ENCODE measurements around the gene LHX4.

Gene LHX4

GRCh38 chr1:180271272-180272255 is 41.5 kb downstream of the LHX4 start:
- peak overlapping the region; percentile 62 for H3K9ac ChIP-seq (ENCODE audit: insufficient read length, low read depth)
- no peak overlapping the region for H3K4me3 ChIP-seq (ENCODE audit: insufficient read length, low read depth)
- H3K36me3 ChIP-seq (ENCODE audit: insufficient read depth, insufficient read length, low read length) = peaks cover 29% of the 10 kb centered on the region
- TF ChIP-seq YY1 (IDR thresholded peaks at IDR 0.05; ENCODE audit: insufficient read depth, insufficient read length) = no peak
- TF ChIP-seq ZNF274 (IDR thresholded peaks at IDR 0.05; ENCODE audit: low read depth, low read length) = no peak
- TF ChIP-seq SUZ12 (IDR thresholded peaks at IDR 0.05; ENCODE audit: extremely low read depth, insufficient read depth, insufficient read length) = no peak
- H3K9me3 ChIP-seq (ENCODE audit: insufficient read depth, low read length) = peaks cover 16% of the 10 kb centered on the region; the same call in 1 of the 2 replicates
- no peaks in the 10 kb centered on the region for H3K27me3 ChIP-seq (ENCODE audit: insufficient read depth, insufficient read length)
- no peak for DNase-seq (ENCODE audit: low read depth, low spot score)
- H3K4me1 ChIP-seq (ENCODE audit: insufficient read depth, insufficient read length) = peaks cover 28% of the 10 kb centered on the region

GRCh38 chr1:180272395-180272794 is 42.3 kb downstream of the LHX4 start:
- no peak for DNase-seq (ENCODE audit: low read depth, low spot score)
- H3K9me3 ChIP-seq (ENCODE audit: insufficient read depth, low read length) = peaks cover 24% of the 10 kb centered on the region; the same call in 1 of the 2 replicates
- H3K9ac ChIP-seq (ENCODE audit: insufficient read length, low read depth) = peak overlapping the region; percentile 44
- TF ChIP-seq YY1 (IDR thresholded peaks at IDR 0.05; ENCODE audit: insufficient read depth, insufficient read length) = no peak
- TF ChIP-seq SUZ12 (IDR thresholded peaks at IDR 0.05; ENCODE audit: extremely low read depth, insufficient read depth, insufficient read length) = no peak
- TF ChIP-seq ZNF274 (IDR thresholded peaks at IDR 0.05; ENCODE audit: low read depth, low read length) = no peak
- no peak overlapping the region for H3K4me3 ChIP-seq (ENCODE audit: insufficient read length, low read depth)
- no peaks in the 10 kb centered on the region for H3K27me3 ChIP-seq (ENCODE audit: insufficient read depth, insufficient read length)
- H3K36me3 ChIP-seq (ENCODE audit: insufficient read depth, insufficient read length, low read length) = peaks cover 29% of the 10 kb centered on the region
- peaks cover 28% of the 10 kb centered on the region for H3K4me1 ChIP-seq (ENCODE audit: insufficient read depth, insufficient read length)

GRCh38 chr1:180273066-180273465 is 43.0 kb downstream of the LHX4 start:
- no peak overlapping the region for H3K9ac ChIP-seq (ENCODE audit: insufficient read length, low read depth)
- TF ChIP-seq ZNF274 (IDR thresholded peaks at IDR 0.05; ENCODE audit: low read depth, low read length) (no peak), YY1 (IDR thresholded peaks at IDR 0.05; ENCODE audit: insufficient read depth, insufficient read length) (no peak), SUZ12 (IDR thresholded peaks at IDR 0.05; ENCODE audit: extremely low read depth, insufficient read depth, insufficient read length) (no peak)
- H3K9me3 ChIP-seq (ENCODE audit: insufficient read depth, low read length) = peaks cover 25% of the 10 kb centered on the region; the same call in 1 of the 2 replicates
- no peaks in the 10 kb centered on the region for H3K27me3 ChIP-seq (ENCODE audit: insufficient read depth, insufficient read length)
- peaks cover 24% of the 10 kb centered on the region for H3K4me1 ChIP-seq (ENCODE audit: insufficient read depth, insufficient read length)
- H3K4me3 ChIP-seq (ENCODE audit: insufficient read length, low read depth) = no peak overlapping the region
- no peak for DNase-seq (ENCODE audit: low read depth, low spot score)
- H3K36me3 ChIP-seq (ENCODE audit: insufficient read depth, insufficient read length, low read length) = peaks cover 32% of the 10 kb centered on the region

GRCh38 chr1:180274221-180274620 is 44.2 kb downstream of the LHX4 start:
- TF ChIP-seq YY1 (IDR thresholded peaks at IDR 0.05; ENCODE audit: insufficient read depth, insufficient read length) = no peak
- no peak for TF ChIP-seq ZNF274 (IDR thresholded peaks at IDR 0.05; ENCODE audit: low read depth, low read length)
- TF ChIP-seq SUZ12 (IDR thresholded peaks at IDR 0.05; ENCODE audit: extremely low read depth, insufficient read depth, insufficient read length) = no peak
- H3K4me1 ChIP-seq (ENCODE audit: insufficient read depth, insufficient read length) = peaks cover 22% of the 10 kb centered on the region
- H3K4me3 ChIP-seq (ENCODE audit: insufficient read length, low read depth) = no peak overlapping the region
- DNase-seq (ENCODE audit: low read depth, low spot score) = no peak
- H3K36me3 ChIP-seq (ENCODE audit: insufficient read depth, insufficient read length, low read length) = peaks cover 37% of the 10 kb centered on the region
- H3K9ac ChIP-seq (ENCODE audit: insufficient read length, low read depth) = no peak overlapping the region
- no peaks in the 10 kb centered on the region for H3K27me3 ChIP-seq (ENCODE audit: insufficient read depth, insufficient read length)
- peaks cover 25% of the 10 kb centered on the region; the same call in 1 of the 2 replicates for H3K9me3 ChIP-seq (ENCODE audit: insufficient read depth, low read length)

- no peak for TF ChIP-seq YY1 (IDR thresholded peaks at IDR 0.05; ENCODE audit: insufficient read depth, insufficient read length)
- TF ChIP-seq ZNF274 (IDR thresholded peaks at IDR 0.05; ENCODE audit: low read depth, low read length) = no peak
- TF ChIP-seq SUZ12 (IDR thresholded peaks at IDR 0.05; ENCODE audit: extremely low read depth, insufficient read depth, insufficient read length) = no peak
- peaks cover 14% of the 10 kb centered on the region for H3K4me1 ChIP-seq (ENCODE audit: insufficient read depth, insufficient read length)
- H3K9ac ChIP-seq (ENCODE audit: insufficient read length, low read depth) = no peak overlapping the region
- peaks cover 46% of the 10 kb centered on the region for H3K36me3 ChIP-seq (ENCODE audit: insufficient read depth, insufficient read length, low read length)
- peaks cover 25% of the 10 kb centered on the region; the same call in 1 of the 2 replicates for H3K9me3 ChIP-seq (ENCODE audit: insufficient read depth, low read length)
- no peak overlapping the region for H3K4me3 ChIP-seq (ENCODE audit: insufficient read length, low read depth)
- DNase-seq (ENCODE audit: low read depth, low spot score) = no peak
- H3K27me3 ChIP-seq (ENCODE audit: insufficient read depth, insufficient read length) = no peaks in the 10 kb centered on the region
Observed at GRCh38 chr1:180275726-180276125, 45.7 kb downstream of the LHX4 start.

GRCh38 chr1:180277476-180278193 is 47.6 kb downstream of the LHX4 start:
- Histone ChIP-seq H3K4me1 (ENCODE audit: insufficient read depth, insufficient read length) (peaks cover 3% of the 10 kb centered on the region), H3K36me3 (ENCODE audit: insufficient read depth, insufficient read length, low read length) (peaks cover 51% of the 10 kb centered on the region), H3K9me3 (ENCODE audit: insufficient read depth, low read length) (peaks cover 25% of the 10 kb centered on the region; the same call in 1 of the 2 replicates), H3K9ac (ENCODE audit: insufficient read length, low read depth) (no peak overlapping the region), H3K4me3 (ENCODE audit: insufficient read length, low read depth) (no peak overlapping the region), H3K27me3 (ENCODE audit: insufficient read depth, insufficient read length) (no peaks in the 10 kb centered on the region)
- no peak for TF ChIP-seq ZNF274 (IDR thresholded peaks at IDR 0.05; ENCODE audit: low read depth, low read length)
- no peak for DNase-seq (ENCODE audit: low read depth, low spot score)

- Histone ChIP-seq H3K9me3 (ENCODE audit: insufficient read depth, low read length) (peaks cover 25% of the 10 kb centered on the region; the same call in 1 of the 2 replicates), H3K27me3 (ENCODE audit: insufficient read depth, insufficient read length) (no peaks in the 10 kb centered on the region), H3K4me1 (ENCODE audit: insufficient read depth, insufficient read length) (peaks cover 3% of the 10 kb centered on the region), H3K4me3 (ENCODE audit: insufficient read length, low read depth) (no peak overlapping the region), H3K36me3 (ENCODE audit: insufficient read depth, insufficient read length, low read length) (peaks cover 48% of the 10 kb centered on the region), H3K9ac (ENCODE audit: insufficient read length, low read depth) (no peak overlapping the region)
- no peak for TF ChIP-seq ZNF274 (IDR thresholded peaks at IDR 0.05; ENCODE audit: low read depth, low read length)
- TF ChIP-seq SUZ12 (IDR thresholded peaks at IDR 0.05; ENCODE audit: extremely low read depth, insufficient read depth, insufficient read length) = no peak
- TF ChIP-seq YY1 (IDR thresholded peaks at IDR 0.05; ENCODE audit: insufficient read depth, insufficient read length) = no peak
- DNase-seq (ENCODE audit: low read depth, low spot score) = no peak
Observed at GRCh38 chr1:180278194-180278515, 48.1 kb downstream of the LHX4 start.

Data from NT2/D1 (cell line).